Panc1 (cell line): ENCODE results near the gene DBNDD2. TPM values are rescaled to one million over a fixed set of nuclear protein-coding genes. Genes with fewer than 3 reads are reported as not detected.

Experiments used
- ATAC-seq: fragments of 200-7000 bp; cut with Tn5 transposase; 2 replicates; pipeline ENCODE4 v1.9.1; 2020; ENCODE audit warnings: mild to moderate bottlenecking, moderate library complexity
- BruUV-seq: library from RNA; stranded (reverse); fragments of 400-500 nt; replicated peaks from 2 replicates; lab custom pipeline; 2021; lab: Mats Ljungman, UMichigan
- CTCF ChIA-PET: fragments of 300-600 bp; sonication (Branson Sonifier 250); formaldehyde crosslinking; loops from one replicate; lab custom pipeline; 2022; ENCODE audit warnings: antibody characterized with exemption; lab: Charles Lee
- POLR2A ChIA-PET: fragments of 300-600 bp; sonication (Branson Sonifier 250); formaldehyde crosslinking; loops from one replicate; lab custom pipeline; 2022; ENCODE audit warnings: antibody characterized with exemption; lab: Charles Lee
- DNase-seq: peaks from one replicate; pipeline ENCODE4 v3.0.0-alpha.2; 2010; ENCODE audit warnings: low read depth, low spot score
- H3K27ac ChIP-seq: 2 replicates; pipeline ENCODE4 v1.5.1; 2011; ENCODE audit warnings: mild to moderate bottlenecking, low read length, inconsistent platforms
- H3K27me3 ChIP-seq: fragments of 200-500 bp; sonication (Bioruptor generic); 2 replicates; pipeline ENCODE4 v1.6.0; 2014; ENCODE audit warnings: low read length, inconsistent platforms; ENCODE audit not compliant: control insufficient read depth, insufficient read depth
- H3K36me3 ChIP-seq: fragments of 200-500 bp; sonication (Bioruptor generic); 2 replicates; pipeline ENCODE4 v1.5.1; 2014; ENCODE audit warnings: inconsistent platforms, mild to moderate bottlenecking, low read length, moderate library complexity; ENCODE audit not compliant: control insufficient read depth, insufficient read depth
- H3K4me1 ChIP-seq: 2 replicates; pipeline ENCODE4 v1.5.1; 2011; ENCODE audit warnings: inconsistent platforms, mild to moderate bottlenecking, low read length, moderate library complexity; ENCODE audit not compliant: control insufficient read depth, insufficient read depth
- H3K4me3 ChIP-seq, 2 experiments: 2 replicates each; pipeline ENCODE4 v1.5.1; 2011 to 2012; ENCODE audit warnings: low read depth in 2 of 2, low read length in 2 of 2, mild to moderate bottlenecking in 2 of 2, inconsistent platforms in 1 of 2, moderate library complexity in 1 of 2
- H3K9me3 ChIP-seq: fragments of 200-500 bp; sonication (Bioruptor generic); 2 replicates; pipeline ENCODE4 v1.5.1; 2014; ENCODE audit warnings: low read depth, mild to moderate bottlenecking, inconsistent platforms, low read length, moderate library complexity; ENCODE audit not compliant: control insufficient read depth, insufficient read depth
- CTCF ChIP-seq: fragments of 450-650 bp; IDR thresholded peaks from 2 replicates; pipeline ENCODE4 v1.5.1; 2017; ENCODE audit warnings: mild to moderate bottlenecking
- POLR2AphosphoS5 ChIP-seq: IDR thresholded peaks from 2 replicates; pipeline ENCODE4 v1.6.1; 2012; ENCODE audit warnings: mild to moderate bottlenecking, low read depth, low read length, moderate library complexity
- REST ChIP-seq, 2 experiments: IDR thresholded peaks; 2 replicates each; pipeline ENCODE4 v1.6.1; 2011 to 2012; ENCODE audit warnings: low read depth in 2 of 2, control low read depth in 1 of 2, low read length in 1 of 2, mild to moderate bottlenecking in 1 of 2, moderate library complexity in 1 of 2; ENCODE audit not compliant: insufficient read depth in 1 of 2
- SIN3A ChIP-seq: IDR thresholded peaks from 2 replicates; pipeline ENCODE4 v1.6.1; 2012; ENCODE audit warnings: low read depth, mild to moderate bottlenecking, low read length, moderate library complexity, borderline replicate concordance; ENCODE audit not compliant: insufficient read depth
- TCF7L2 ChIP-seq: IDR thresholded peaks from 2 replicates; pipeline ENCODE4 v1.6.1; 2011; ENCODE audit warnings: mild to moderate bottlenecking, low read depth, low read length, inconsistent platforms
- in situ Hi-C: cut with HindIII; loops from 2 replicates; pipeline ENCODE4 v1.10.0; 2016; ENCODE audit warnings: low sequenced_read_pairs, low pct_unique_long_range_greater_than_20kb
- intact Hi-C: fragments of 100-400 bp; cut with micrococcal nuclease; formaldehyde crosslinking; loops from one replicate; pipeline ENCODE4 v1.10.0; 2022; ENCODE audit not compliant: unreplicated experiment
- total RNA-seq: library from RNA; stranded (reverse); gene quantifications from one replicate; pipeline ENCODE4 v1.2.1, GENCODE V29; 2021; ENCODE audit not compliant: unreplicated experiment

Gene DBNDD2
- total RNA-seq, 1 experiment from 2014 or later, result 55.4 TPM

DNA sequence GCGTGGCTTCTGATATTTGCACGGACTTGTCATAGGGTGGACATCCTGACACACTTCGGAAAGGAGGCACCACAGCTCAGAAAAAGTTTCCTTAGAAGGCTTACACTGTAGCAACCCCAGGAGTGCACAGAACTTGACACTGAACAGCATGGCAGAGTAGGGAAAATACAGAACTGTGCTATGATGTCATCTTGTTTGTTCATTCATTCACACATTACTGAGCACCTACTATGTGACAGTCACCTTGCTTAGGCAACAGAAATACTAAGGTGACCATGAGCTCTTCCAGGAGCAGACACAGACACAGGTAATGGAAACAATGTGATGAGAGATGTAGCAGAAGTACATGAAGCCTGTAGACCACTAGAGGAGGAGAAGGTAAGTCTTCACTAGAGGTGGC lies 5.4 kb downstream of the DBNDD2 start:
- H3K36me3 ChIP-seq, result peaks cover 10% of the 10 kb centered on the region
- in situ Hi-C loops, result no loop called here
- ChIA-PET CTCF (interaction anchor here (1.4 kb wide), 1 partner anchor 23 kb away, joined by 3 read pairs; no protein-coding TSS in a partner anchor), POLR2A (interaction anchor here (0.6 kb wide), 1 partner anchor 50 kb away, joined by 6 read pairs; no protein-coding TSS in a partner anchor)
- peaks cover 18% of the 10 kb centered on the region for H3K4me1 ChIP-seq
- intact Hi-C loops, result no loop called here
- DNase-seq, result no peak
- H3K4me3 ChIP-seq, result no peak overlapping the region
- no peak for ATAC-seq
- H3K27ac ChIP-seq, result no peak overlapping the region
- BruUV-seq, result no TSS peak
- H3K27me3 ChIP-seq, result no peaks in the 10 kb centered on the region
- no peak for TF ChIP-seq TCF7L2
- no peak for TF ChIP-seq POLR2AphosphoS5
- TF ChIP-seq SIN3A, result no peak
- no peak for TF ChIP-seq REST (IDR thresholded peaks at IDR 0.05; ENCODE audit: insufficient read depth in 1 of 2, low read depth in 2 of 2, low read length in 1 of 2)
- H3K9me3 ChIP-seq, result no peaks in the 10 kb centered on the region

- Histone ChIP-seq H3K9me3 (no peaks in the 10 kb centered on the region), H3K36me3 (peaks cover 4% of the 10 kb centered on the region), H3K27ac (peak within 1 kb of the TSS; percentile 81), H3K4me3 (peak within 1 kb of the TSS; percentile 96 to 98), H3K4me1 (peaks cover 35% of the 10 kb centered on the region), H3K27me3 (no peaks in the 10 kb centered on the region)
- BruUV-seq, result no TSS peak
- intact Hi-C loops (no loop called here), in situ Hi-C loops (no loop called here)
- POLR2A ChIA-PET, result interaction anchor here (0.6 kb wide), 1 partner anchor 15 kb away, joined by 3 read pairs; no protein-coding TSS in a partner anchor
- no peak for TF ChIP-seq CTCF
- peak; percentile 83 for TF ChIP-seq SIN3A
- peak; percentile 90 for TF ChIP-seq POLR2AphosphoS5
- peak; percentile 53; the same call in 1 of the 2 replicates for TF ChIP-seq TCF7L2
- TF ChIP-seq REST (IDR thresholded peaks at IDR 0.05; ENCODE audit: insufficient read depth in 1 of 2, low read depth in 2 of 2, low read length in 1 of 2), result no peak
- no peak for DNase-seq
- ATAC-seq, result peak; percentile 93
- CTCF ChIA-PET, result interaction anchor here (0.7 to 1.4 kb wide), 3 partner anchors 9 to 42 kb away, joined by 3 to 6 read pairs (median 5); no protein-coding TSS in a partner anchor
Measured at GRCh38 chr20:45415822-45416637, 7.9 kb downstream of the DBNDD2 start, which contains the start of gene PIGT. Gene PIGT (plus strand): TSS chr20:45416141. CDS start chr20:45416157, 16 bp downstream.
